ENCODE data around the gene CYLD.

DNA sequence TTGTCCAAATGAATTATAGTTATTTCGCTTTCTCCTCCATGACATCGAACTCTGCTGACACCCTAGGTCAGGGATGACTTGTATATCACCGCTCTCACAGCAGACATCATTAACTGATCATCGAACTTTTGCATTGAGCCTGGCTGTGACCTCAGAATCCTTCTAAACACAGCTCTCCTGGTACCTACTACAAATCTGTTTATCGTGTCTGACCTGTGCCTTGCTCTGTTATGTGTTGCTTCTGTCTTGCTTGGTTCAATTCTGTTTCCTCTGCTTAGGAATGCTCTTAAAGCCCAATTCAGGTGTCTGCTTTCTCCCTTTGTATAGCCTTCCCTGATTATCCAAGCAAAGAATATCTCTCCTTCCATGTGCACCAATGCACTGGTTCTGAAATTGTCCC, 78.3 kb downstream of the CYLD start:
- TF ChIP-seq EZH2 (IDR thresholded peaks at IDR 0.05; ENCODE audit: borderline replicate concordance, low read depth, low read length, severe bottlenecking): no peak
- TF ChIP-seq, protein P1, sequence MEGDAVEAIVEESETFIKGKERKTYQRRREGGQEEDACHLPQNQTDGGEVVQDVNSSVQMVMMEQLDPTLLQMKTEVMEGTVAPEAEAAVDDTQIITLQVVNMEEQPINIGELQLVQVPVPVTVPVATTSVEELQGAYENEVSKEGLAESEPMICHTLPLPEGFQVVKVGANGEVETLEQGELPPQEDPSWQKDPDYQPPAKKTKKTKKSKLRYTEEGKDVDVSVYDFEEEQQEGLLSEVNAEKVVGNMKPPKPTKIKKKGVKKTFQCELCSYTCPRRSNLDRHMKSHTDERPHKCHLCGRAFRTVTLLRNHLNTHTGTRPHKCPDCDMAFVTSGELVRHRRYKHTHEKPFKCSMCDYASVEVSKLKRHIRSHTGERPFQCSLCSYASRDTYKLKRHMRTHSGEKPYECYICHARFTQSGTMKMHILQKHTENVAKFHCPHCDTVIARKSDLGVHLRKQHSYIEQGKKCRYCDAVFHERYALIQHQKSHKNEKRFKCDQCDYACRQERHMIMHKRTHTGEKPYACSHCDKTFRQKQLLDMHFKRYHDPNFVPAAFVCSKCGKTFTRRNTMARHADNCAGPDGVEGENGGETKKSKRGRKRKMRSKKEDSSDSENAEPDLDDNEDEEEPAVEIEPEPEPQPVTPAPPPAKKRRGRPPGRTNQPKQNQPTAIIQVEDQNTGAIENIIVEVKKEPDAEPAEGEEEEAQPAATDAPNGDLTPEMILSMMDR (IDR thresholded peaks at IDR 0.05; ENCODE audit: borderline replicate concordance, extremely low read depth, low read length, poor library complexity, severe bottlenecking): no peak
